Testis (tissue), 3 donors: ENCODE results near the gene GTPBP1. TPM values are rescaled to one million over a fixed set of nuclear protein-coding genes. Genes with fewer than 3 reads are reported as not detected.

ENCODE experiments used
- DNase-seq: peaks from one replicate; pipeline ENCODE4 v3.0.0-alpha.2; 2019
- H3K27ac ChIP-seq, 2 donors: fragments of 200-600 bp; sonication (generic); one replicate each; pipeline ENCODE4 v1.5.1; 2019
- H3K27me3 ChIP-seq: fragments of 200-600 bp; sonication (generic); one replicate; pipeline ENCODE4 v1.5.1; 2019
- H3K36me3 ChIP-seq: fragments of 200-600 bp; sonication (generic); one replicate; pipeline ENCODE4 v1.5.1; 2017; ENCODE audit warnings: low read depth; ENCODE audit errors: missing control alignments
- H3K4me1 ChIP-seq: fragments of 200-600 bp; sonication (generic); one replicate; pipeline ENCODE4 v1.5.1; 2019
- H3K4me3 ChIP-seq, 2 donors: fragments of 200-600 bp; sonication (generic); one replicate each; pipeline ENCODE4 v1.5.1; 2017 to 2019
- H3K9me3 ChIP-seq: fragments of 200-600 bp; sonication (generic); one replicate; pipeline ENCODE4 v1.5.1; 2017
- CTCF ChIP-seq, 3 experiments: fragments of 450-650 bp in 2 of 3; fragments of 200-600 bp in 1 of 3; sonication (generic) in 1 of 3; IDR thresholded peaks; one replicate each; pipeline ENCODE4 v1.5.1; 2016 to 2019; ENCODE audit warnings: antibody characterized with exemption in 3 of 3, mild to moderate bottlenecking in 2 of 3, moderate library complexity in 1 of 3
- POLR2A ChIP-seq: fragments of 450-650 bp; IDR thresholded peaks from one replicate; pipeline ENCODE4 v1.6.1; 2017; ENCODE audit warnings: antibody characterized with exemption, mild to moderate bottlenecking, moderate library complexity
- WGBS, 2 donors: methylation state at CpG; one replicate each; pipeline ENCODE4 v1.1.5; 2018; 5-methylcytosine and 5-hydroxymethylcytosine counted together
- intact Hi-C: fragments of 100-400 bp; cut with DNase I; formaldehyde crosslinking; loops from one replicate; pipeline ENCODE4 v1.15.1; 2023; ENCODE audit warnings: low total_unique reads
- polyA plus RNA-seq: library from polyadenylated mRNA; stranded (reverse); fragments of 350-450 nt; fragmentation: Illumina TruSeq; extraction: RNeasy Lipid Tissue Mini Kit (QIAGEN cat#74804); gene quantifications from one replicate; pipeline ENCODE4 v1.2.3, GENCODE V29; 2014; ENCODE audit warnings: low read depth, low replicate concordance; ENCODE audit not compliant: insufficient read depth
- total RNA-seq, 2 donors: library from RNA; depleted of rRNA; stranded (reverse); fragments of >200 nt; gene quantifications; one replicate each; pipeline ENCODE4 v1.2.3, GENCODE V29; 2016

GTPBP1 gene
- total and polyA plus RNA-seq, 3 donors from 2014 or later = 53.1 to 89.8 (median 81.5) TPM

GRCh38 chr22:38756711-38757463 lies 51.1 kb downstream of the GTPBP1 start:
- peak overlapping the region; percentile 59 to 94 for H3K27ac ChIP-seq
- TF ChIP-seq POLR2A = no peak
- intact Hi-C loops = loop anchor here (10.0 kb wide), 1 partner anchor 52 kb away; the partner anchor contains the start of genes GTPBP1 and JOSD1
- H3K9me3 ChIP-seq = no peaks in the 10 kb centered on the region
- no peaks in the 10 kb centered on the region for H3K36me3 ChIP-seq
- H3K4me3 ChIP-seq = no peak overlapping the region
- H3K4me1 ChIP-seq = peaks cover 28% of the 10 kb centered on the region
- H3K27me3 ChIP-seq = no peaks in the 10 kb centered on the region
- 44 to 66% methylated on average over 17 of the region's 17 CpGs for WGBS, 2 donors
- no peak for DNase-seq

DNA sequence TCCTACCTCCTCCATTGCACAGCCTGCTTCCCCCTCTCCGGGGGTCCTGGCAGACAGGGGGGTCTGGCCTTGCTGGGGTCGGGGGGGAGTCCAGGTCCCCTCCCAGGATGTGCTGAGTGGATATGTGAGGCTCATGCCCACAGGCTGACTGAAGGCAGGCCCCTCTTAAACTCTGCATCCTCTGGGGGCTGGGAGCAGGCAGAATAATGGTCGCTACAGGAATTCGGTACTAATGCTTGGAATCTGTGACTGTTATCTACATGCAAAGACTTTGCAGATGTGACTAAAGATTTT lies 51.7 kb downstream of the GTPBP1 start:
- no peak for DNase-seq
- TF ChIP-seq POLR2A = no peak
- no peak for TF ChIP-seq CTCF (IDR thresholded peaks at IDR 0.05)
- no peaks in the 10 kb centered on the region for H3K9me3 ChIP-seq
- 80 to 81% methylated on average over 4 of the region's 4 CpGs for WGBS, 2 donors
- intact Hi-C loops = loop anchor here (10.0 kb wide), 1 partner anchor 53 kb away; the partner anchor contains the start of genes GTPBP1 and JOSD1
- H3K27ac ChIP-seq = no peak overlapping the region
- no peaks in the 10 kb centered on the region for H3K36me3 ChIP-seq
- H3K4me1 ChIP-seq = peaks cover 28% of the 10 kb centered on the region
- H3K27me3 ChIP-seq = no peaks in the 10 kb centered on the region
- H3K4me3 ChIP-seq = no peak overlapping the region

GRCh38 chr22:38758276-38758945 lies 52.7 kb downstream of the GTPBP1 start:
- WGBS, 2 donors = 87 to 88% methylated on average over 7 to 15 of the region's 16 CpGs
- TF ChIP-seq CTCF (IDR thresholded peaks at IDR 0.05) = no peak
- TF ChIP-seq POLR2A = no peak
- no peaks in the 10 kb centered on the region for H3K9me3 ChIP-seq
- no peak overlapping the region for H3K27ac ChIP-seq
- no peak for DNase-seq
- no peaks in the 10 kb centered on the region for H3K36me3 ChIP-seq
- H3K4me3 ChIP-seq = no peak overlapping the region
- peaks cover 26% of the 10 kb centered on the region for H3K4me1 ChIP-seq
- intact Hi-C loops = loop anchor here (10.0 kb wide), 1 partner anchor 54 kb away; the partner anchor contains the start of genes GTPBP1 and JOSD1
- no peaks in the 10 kb centered on the region for H3K27me3 ChIP-seq

GRCh38 chr22:38759005-38759404 lies 53.3 kb downstream of the GTPBP1 start:
- H3K4me3 ChIP-seq = no peak overlapping the region
- WGBS, 2 donors = 83 to 87% methylated on average over 7 of the region's 7 CpGs
- peaks cover 21% of the 10 kb centered on the region for H3K4me1 ChIP-seq
- TF ChIP-seq POLR2A = no peak
- no peak for TF ChIP-seq CTCF (IDR thresholded peaks at IDR 0.05)
- no peak overlapping the region for H3K27ac ChIP-seq
- H3K27me3 ChIP-seq = no peaks in the 10 kb centered on the region
- no peaks in the 10 kb centered on the region for H3K36me3 ChIP-seq
- intact Hi-C loops = loop anchor here (10.0 kb wide), 1 partner anchor 54 kb away; the partner anchor contains the start of genes GTPBP1 and JOSD1
- DNase-seq = no peak
- H3K9me3 ChIP-seq = no peaks in the 10 kb centered on the region

DNA sequence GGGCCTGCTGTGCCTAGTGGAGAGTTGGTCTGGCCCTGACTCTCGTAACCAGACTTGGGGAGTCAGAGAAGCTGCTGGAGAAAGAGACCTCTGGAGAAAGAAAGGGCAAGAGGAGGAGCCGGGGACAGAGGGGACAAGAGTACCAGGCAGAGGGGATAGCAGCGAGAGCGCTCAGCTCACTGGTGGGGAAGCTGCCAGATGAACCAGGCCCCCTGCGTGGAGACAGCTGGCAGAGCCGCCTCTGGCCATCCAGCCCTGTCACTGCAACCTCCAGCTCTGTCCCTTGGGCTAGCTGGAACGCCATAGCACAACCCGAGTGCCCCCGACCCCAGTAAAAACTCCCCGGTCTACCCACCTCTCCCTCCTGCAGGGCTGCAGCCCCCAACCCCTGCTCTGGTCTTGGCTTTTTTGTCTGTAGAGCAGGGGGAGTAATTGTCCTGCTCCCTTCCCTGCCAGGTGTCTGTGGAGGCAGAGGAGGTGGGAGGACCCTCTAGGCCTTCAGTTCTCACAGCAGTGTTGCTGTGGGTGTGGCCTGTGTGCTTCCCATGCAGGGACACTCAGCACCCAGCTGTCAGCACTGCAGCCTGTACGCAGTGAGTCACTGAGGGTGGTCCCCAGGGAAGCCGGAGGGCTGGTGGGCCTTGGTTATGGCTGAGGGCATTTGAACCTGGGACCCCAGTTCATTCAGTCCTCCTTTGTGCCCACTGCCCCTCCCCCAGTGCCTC lies 54.9 kb downstream of the GTPBP1 start:
- 75 to 76% methylated on average over 12 of the region's 12 CpGs for WGBS, 2 donors
- Histone ChIP-seq H3K36me3 (no peaks in the 10 kb centered on the region), H3K4me3 (no peak overlapping the region), H3K27ac (no peak overlapping the region), H3K27me3 (no peaks in the 10 kb centered on the region), H3K9me3 (no peaks in the 10 kb centered on the region), H3K4me1 (peaks cover 10% of the 10 kb centered on the region)
- intact Hi-C loops = loop anchor here (10.0 kb wide), 1 partner anchor 94 kb away; no protein-coding TSS in a partner anchor
- no peak for TF ChIP-seq POLR2A
- no peak for TF ChIP-seq CTCF (IDR thresholded peaks at IDR 0.05)
- no peak for DNase-seq
